NCI-H774 (cell line): ENCODE results near the gene ZFP36L2.

Experiments
- DNase-seq: peaks from one replicate; lab custom pipeline; 2025; lab: John Stamatoyannopoulos, UW

ZFP36L2 gene

GRCh38 chr2:43186321-43186678 is 40.1 kb downstream of the ZFP36L2 start:
- no peak for DNase-seq

GRCh38 chr2:43185146-43185545 is 41.3 kb downstream of the ZFP36L2 start:
- no peak for DNase-seq

- DNase-seq = no peak
These were observed 42.0 kb downstream of the ZFP36L2 start for GRCh38 chr2:43184339-43184895.

GRCh38 chr2:43183743-43184142 is 42.7 kb downstream of the ZFP36L2 start:
- DNase-seq = no peak

- DNase-seq = no peak
These were observed 45.5 kb downstream of the ZFP36L2 start for GRCh38 chr2:43180897-43181296.

- DNase-seq = no peak
These were observed 46.5 kb downstream of the ZFP36L2 start for GRCh38 chr2:43179942-43180341.

- no peak for DNase-seq
These were observed 47.5 kb downstream of the ZFP36L2 start for GRCh38 chr2:43178602-43179542.

GRCh38 chr2:43178055-43178598 is 48.3 kb downstream of the ZFP36L2 start:
- no peak for DNase-seq

GRCh38 chr2:43176449-43176848 is 50.0 kb downstream of the ZFP36L2 start:
- DNase-seq = no peak

- DNase-seq = no peak
These were observed 50.5 kb downstream of the ZFP36L2 start for GRCh38 chr2:43175876-43176275.

GRCh38 chr2:43175020-43175441 is 51.4 kb downstream of the ZFP36L2 start:
- DNase-seq = no peak

- DNase-seq = no peak
These were observed 52.0 kb downstream of the ZFP36L2 start for GRCh38 chr2:43174368-43174916.
